ENCODE results near the gene ACRV1.
"Not testable (repeated sequence)": the region's sequence is repeated elsewhere in the genome, so short reads cannot be mapped to it uniquely, and the experiment has no call there.

ACRV1 gene

GRCh38 chr11:125680747-125681146 is at the start of gene ACRV1:
TSS of gene ACRV1 (minus strand) at chr11:125680847. CDS start at chr11:125680780, 67 bp downstream.
- no peak for DNase-seq (ENCODE audit: low read depth)
- TF ChIP-seq, protein P1, sequence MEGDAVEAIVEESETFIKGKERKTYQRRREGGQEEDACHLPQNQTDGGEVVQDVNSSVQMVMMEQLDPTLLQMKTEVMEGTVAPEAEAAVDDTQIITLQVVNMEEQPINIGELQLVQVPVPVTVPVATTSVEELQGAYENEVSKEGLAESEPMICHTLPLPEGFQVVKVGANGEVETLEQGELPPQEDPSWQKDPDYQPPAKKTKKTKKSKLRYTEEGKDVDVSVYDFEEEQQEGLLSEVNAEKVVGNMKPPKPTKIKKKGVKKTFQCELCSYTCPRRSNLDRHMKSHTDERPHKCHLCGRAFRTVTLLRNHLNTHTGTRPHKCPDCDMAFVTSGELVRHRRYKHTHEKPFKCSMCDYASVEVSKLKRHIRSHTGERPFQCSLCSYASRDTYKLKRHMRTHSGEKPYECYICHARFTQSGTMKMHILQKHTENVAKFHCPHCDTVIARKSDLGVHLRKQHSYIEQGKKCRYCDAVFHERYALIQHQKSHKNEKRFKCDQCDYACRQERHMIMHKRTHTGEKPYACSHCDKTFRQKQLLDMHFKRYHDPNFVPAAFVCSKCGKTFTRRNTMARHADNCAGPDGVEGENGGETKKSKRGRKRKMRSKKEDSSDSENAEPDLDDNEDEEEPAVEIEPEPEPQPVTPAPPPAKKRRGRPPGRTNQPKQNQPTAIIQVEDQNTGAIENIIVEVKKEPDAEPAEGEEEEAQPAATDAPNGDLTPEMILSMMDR (conservative IDR thresholded peaks at IDR 0.05; ENCODE audit: low read depth, low read length) = no peak
- no peak within 1 kb of the TSS for H3K4me3 ChIP-seq (ENCODE audit: low read length)

DNA sequence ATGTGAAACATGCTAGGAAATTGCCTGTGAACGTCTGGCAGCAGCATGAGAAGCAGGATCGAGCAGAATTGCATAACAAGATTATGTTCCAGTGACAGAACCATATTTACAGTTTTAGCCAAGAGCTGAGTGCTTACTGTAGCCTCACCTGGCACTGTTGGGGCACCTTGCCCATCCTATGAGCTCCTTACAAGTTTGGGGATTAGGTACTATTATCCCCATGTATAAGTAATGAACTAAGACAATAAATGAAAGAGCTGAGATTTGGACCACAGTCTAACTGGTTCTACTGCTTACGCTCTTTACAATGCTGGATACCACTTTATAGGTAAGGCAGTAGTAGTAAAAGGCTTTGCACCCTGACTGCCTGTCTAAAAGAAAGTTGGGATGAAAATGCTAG is 48.3 kb upstream of the ACRV1 start:
- H3K4me3 ChIP-seq (ENCODE audit: low read length) = no peak overlapping the region
- DNase-seq (ENCODE audit: low read depth) = no peak
- TF ChIP-seq, protein P1 (conservative IDR thresholded peaks at IDR 0.05; ENCODE audit: low read depth, low read length) = no peak

GRCh38 chr11:125724125-125724524 is 43.5 kb upstream of the ACRV1 start:
- no peak overlapping the region for H3K4me3 ChIP-seq (ENCODE audit: low read length)
- TF ChIP-seq, protein P1 (conservative IDR thresholded peaks at IDR 0.05; ENCODE audit: low read depth, low read length) = peak; percentile 46
- no peak for DNase-seq (ENCODE audit: low read depth)

DNA sequence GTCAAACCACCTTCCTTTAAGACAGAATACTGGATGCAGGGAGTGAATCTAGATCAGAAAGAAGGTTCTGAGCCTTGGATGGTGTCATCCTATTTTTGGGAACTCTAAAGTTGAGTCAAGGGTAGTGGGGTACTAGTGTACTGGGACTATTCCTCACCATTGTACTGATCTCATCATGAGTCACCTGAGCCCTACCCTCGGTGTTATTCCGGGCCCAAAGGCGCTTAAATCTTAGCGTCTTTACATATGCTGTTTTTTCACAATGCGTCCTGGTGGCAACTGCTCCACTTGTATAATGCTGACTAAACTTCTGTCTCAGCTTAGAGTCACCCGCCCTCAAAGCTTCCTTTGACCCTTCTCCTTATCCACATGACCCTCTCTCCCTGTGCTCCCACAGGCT is 40.1 kb upstream of the ACRV1 start:
- H3K4me3 ChIP-seq (ENCODE audit: low read length) = no peak overlapping the region
- TF ChIP-seq, protein P1 (conservative IDR thresholded peaks at IDR 0.05; ENCODE audit: low read depth, low read length) = no peak
- no peak for DNase-seq (ENCODE audit: low read depth)

DNA sequence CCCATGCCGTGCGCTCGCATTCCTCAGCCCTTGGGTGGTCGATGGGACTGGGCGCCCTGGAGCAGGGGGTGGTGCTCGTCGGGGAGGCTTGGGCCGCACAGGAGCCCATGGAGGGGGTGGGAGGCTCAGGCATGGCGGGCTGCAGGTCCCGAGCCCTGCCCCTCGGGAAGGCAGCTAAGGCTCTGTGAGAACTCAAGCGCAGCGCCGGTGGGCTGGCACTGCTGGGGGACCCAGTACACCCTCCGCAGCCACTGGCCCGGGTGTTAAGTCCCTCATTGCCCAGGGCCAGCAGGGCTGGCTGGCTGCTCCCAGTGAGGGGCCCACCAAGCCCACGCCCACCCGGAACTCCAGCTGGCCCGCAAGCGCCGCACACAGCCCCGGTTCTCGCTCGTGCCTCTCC is 24.0 kb upstream of the ACRV1 start:
- not testable (repeated sequence) for DNase-seq (ENCODE audit: low read depth); H3K4me3 ChIP-seq (ENCODE audit: low read length)

- TF ChIP-seq, protein P1 (conservative IDR thresholded peaks at IDR 0.05; ENCODE audit: low read depth, low read length) = no peak
- no peak overlapping the region for H3K4me3 ChIP-seq (ENCODE audit: low read length)
- no peak for DNase-seq (ENCODE audit: low read depth)
These were observed 21.4 kb upstream of the ACRV1 start for GRCh38 chr11:125701858-125702621.

GRCh38 chr11:125701018-125701610 is 20.5 kb upstream of the ACRV1 start:
- TF ChIP-seq, protein P1 (conservative IDR thresholded peaks at IDR 0.05; ENCODE audit: low read depth, low read length) = no peak
- DNase-seq (ENCODE audit: low read depth) = no peak
- H3K4me3 ChIP-seq (ENCODE audit: low read length) = no peak overlapping the region
